Mesenchymal stem cell (in vitro differentiated cells and primary cell): Measurements from ENCODE around the gene TNPO2.

Experiments used
- DNase-seq: peaks from one replicate; pipeline ENCODE4 v3.0.0-alpha.2; 2013
- H2AFZ ChIP-seq: one replicate; pipeline ENCODE4 v1.6.1; 2013; ENCODE audit warnings: low read depth, mild to moderate bottlenecking, control low read depth, inconsistent platforms, low read length, moderate library complexity
- H2AK5ac ChIP-seq: 2 replicates; pipeline ENCODE4 v1.6.1; 2013; ENCODE audit warnings: low read length, moderate library complexity, mild to moderate bottlenecking, inconsistent platforms; ENCODE audit not compliant: severe bottlenecking
- H2BK120ac ChIP-seq: one replicate; pipeline ENCODE4 v1.6.1; 2013; ENCODE audit warnings: low read depth, mild to moderate bottlenecking, inconsistent platforms, low read length, moderate library complexity
- H2BK12ac ChIP-seq, 2 experiments: one replicate each; pipeline ENCODE4 v1.6.1; 2013; ENCODE audit warnings: inconsistent platforms in 2 of 2, low read length in 2 of 2, mild to moderate bottlenecking in 2 of 2, moderate library complexity in 2 of 2, control low read depth in 1 of 2
- H2BK15ac ChIP-seq: one replicate; pipeline ENCODE4 v1.6.1; 2013; ENCODE audit warnings: mild to moderate bottlenecking, low read depth, inconsistent platforms; ENCODE audit not compliant: poor library complexity, severe bottlenecking
- H2BK5ac ChIP-seq: 2 replicates; pipeline ENCODE4 v1.6.1; 2013; ENCODE audit warnings: low read depth, mild to moderate bottlenecking, low read length, control low read depth, inconsistent platforms; ENCODE audit not compliant: poor library complexity, severe bottlenecking
- H3K14ac ChIP-seq, 2 experiments: one replicate each; pipeline ENCODE4 v1.6.1; 2013; ENCODE audit warnings: inconsistent platforms in 2 of 2, low read length in 2 of 2, control low read depth in 1 of 2, mild to moderate bottlenecking in 1 of 2, moderate library complexity in 1 of 2
- H3K18ac ChIP-seq, 2 experiments: one replicate each; pipeline ENCODE4 v1.6.1; 2013; ENCODE audit warnings: inconsistent platforms in 2 of 2, low read length in 2 of 2, control low read depth in 1 of 2, low read depth in 1 of 2, mild to moderate bottlenecking in 1 of 2
- H3K23ac ChIP-seq, 2 experiments: one replicate each; pipeline ENCODE4 v1.6.1; 2013; ENCODE audit warnings: inconsistent platforms in 2 of 2, low read length in 2 of 2, mild to moderate bottlenecking in 2 of 2, moderate library complexity in 2 of 2, control low read depth in 1 of 2
- H3K27ac ChIP-seq: 2 replicates; pipeline ENCODE4 v1.5.1; 2013; ENCODE audit warnings: mild to moderate bottlenecking, moderate library complexity, low read length, control low read depth, inconsistent platforms; ENCODE audit not compliant: poor library complexity, severe bottlenecking
- H3K27me3 ChIP-seq, 2 experiments: 2 replicates each; pipeline versions ENCODE4 v1.6.1 to v1.7.0; 2013; ENCODE audit warnings: low read length in 2 of 2, mild to moderate bottlenecking in 2 of 2, moderate library complexity in 2 of 2, control low read depth in 1 of 2, inconsistent platforms in 1 of 2; ENCODE audit not compliant: control insufficient read depth in 1 of 2, insufficient read depth in 1 of 2
- H3K36me3 ChIP-seq, 2 experiments: 2 replicates each; pipeline versions ENCODE4 v1.6.1 to v1.7.0; 2013; ENCODE audit warnings: low read length in 2 of 2, control low read depth in 1 of 2, inconsistent platforms in 1 of 2, low read depth in 1 of 2, mild to moderate bottlenecking in 1 of 2; ENCODE audit not compliant: insufficient read depth in 2 of 2, control insufficient read depth in 1 of 2
- H3K4ac ChIP-seq, 2 experiments: one replicate each; pipeline ENCODE4 v1.6.1; 2013; ENCODE audit warnings: inconsistent platforms in 2 of 2, low read length in 2 of 2, mild to moderate bottlenecking in 2 of 2, moderate library complexity in 2 of 2, control low read depth in 1 of 2, low read depth in 1 of 2
- H3K4me1 ChIP-seq: 2 replicates; pipeline ENCODE4 v1.6.1; 2013; ENCODE audit warnings: low read depth, low read length, control low read depth; ENCODE audit not compliant: control insufficient read depth, insufficient read depth
- H3K4me2 ChIP-seq: 2 replicates; pipeline ENCODE4 v1.6.1; 2013; ENCODE audit warnings: low read length, mild to moderate bottlenecking, inconsistent platforms; ENCODE audit not compliant: poor library complexity, severe bottlenecking
- H3K4me3 ChIP-seq, 2 experiments: 2 replicates each; pipeline versions ENCODE4 v1.5.1 to v1.7.0; 2013; ENCODE audit warnings: low read length in 2 of 2, mild to moderate bottlenecking in 2 of 2, control low read depth in 1 of 2, low read depth in 1 of 2; ENCODE audit not compliant: insufficient read depth in 1 of 2
- H3K79me1 ChIP-seq: replicated peaks from 2 replicates; pipeline ENCODE4 v1.6.1; 2013; ENCODE audit warnings: mild to moderate bottlenecking, control low read depth, low read length, inconsistent platforms; ENCODE audit not compliant: poor library complexity, severe bottlenecking
- H3K9ac ChIP-seq: 2 replicates; pipeline ENCODE4 v1.7.0; 2013; ENCODE audit warnings: mild to moderate bottlenecking, low read length, moderate library complexity
- H3K9me3 ChIP-seq: 2 replicates; pipeline ENCODE4 v1.7.0; 2013; ENCODE audit warnings: mild to moderate bottlenecking, low read length; ENCODE audit not compliant: control insufficient read depth
- H4K8ac ChIP-seq: one replicate; pipeline ENCODE4 v1.6.1; 2013; ENCODE audit warnings: inconsistent platforms, mild to moderate bottlenecking, low read length, moderate library complexity
- H4K91ac ChIP-seq: one replicate; pipeline ENCODE4 v1.6.1; 2013; ENCODE audit warnings: mild to moderate bottlenecking, low read length, inconsistent platforms
- WGBS: methylation state at CpG from one replicate; pipeline ENCODE4 v1.1.7; 2013; ENCODE audit warnings: mixed read lengths; 5-methylcytosine and 5-hydroxymethylcytosine counted together

Gene TNPO2

GRCh38 chr19:12754465-12755196 lies 30.9 kb upstream of the TNPO2 start:
- 89% methylated on average over 50 of the region's 50 CpGs for WGBS
- H4K8ac ChIP-seq = no peak overlapping the region

GRCh38 chr19:12752056-12752781 lies 28.5 kb upstream of the TNPO2 start:
- Histone ChIP-seq H3K36me3 (peaks cover 12 to 18% of the 10 kb centered on the region in 2 experiments), H3K23ac (no peak overlapping the region), H2AK5ac (no peak overlapping the region), H3K18ac (no peak overlapping the region), H4K8ac (no peak overlapping the region), H3K4me1 (peaks cover 9% of the 10 kb centered on the region), H3K4me3 (no peak overlapping the region), H3K27me3 (peaks cover 37 to 38% of the 10 kb centered on the region in 2 experiments), H3K27ac (no peak overlapping the region), H3K9me3 (no peaks in the 10 kb centered on the region), H3K79me1 (no peaks in the 10 kb centered on the region), H2BK15ac (no peak overlapping the region), H3K9ac (no peak overlapping the region), H2BK5ac (no peak overlapping the region), H2BK120ac (no peak overlapping the region), H3K4me2 (no peak overlapping the region), H2AFZ (no peak overlapping the region), H2BK12ac (no peak overlapping the region), H4K91ac (no peak overlapping the region), H3K14ac (no peak overlapping the region), H3K4ac (no peak overlapping the region)
- WGBS = 77% methylated on average over 20 of the region's 23 CpGs
- DNase-seq = no peak

More at GRCh38 chr19:12754465-12755196, 30.9 kb upstream of the TNPO2 start:
- Histone ChIP-seq H3K14ac (no peak overlapping the region), H3K79me1 (no peaks in the 10 kb centered on the region), H2AFZ (no peak overlapping the region), H2BK5ac (no peak overlapping the region), H3K36me3 (no peaks in the 10 kb centered on the region), H4K91ac (no peak overlapping the region), H3K4me2 (no peak overlapping the region), H2AK5ac (no peak overlapping the region), H3K27me3 (peaks cover 35 to 37% of the 10 kb centered on the region in 2 experiments), H2BK15ac (no peak overlapping the region), H3K23ac (peak overlapping the region in 1 of 2 experiments; percentile 41), H3K4me3 (no peak overlapping the region), H3K18ac (no peak overlapping the region), H3K4ac (no peak overlapping the region), H3K4me1 (peaks cover 15% of the 10 kb centered on the region), H3K9me3 (no peaks in the 10 kb centered on the region), H3K9ac (no peak overlapping the region), H3K27ac (no peak overlapping the region), H2BK120ac (no peak overlapping the region), H2BK12ac (no peak overlapping the region)
- no peak for DNase-seq

- H3K27ac ChIP-seq = no peak within 1 kb of the TSS
- no peak within 1 kb of the TSS for H3K4me2 ChIP-seq
- H3K23ac ChIP-seq = no peak within 1 kb of the TSS
- peaks cover 16 to 22% of the 10 kb centered on the region in 2 experiments for H3K36me3 ChIP-seq
- no peak within 1 kb of the TSS for H4K91ac ChIP-seq
- H2BK12ac ChIP-seq = no peak within 1 kb of the TSS
- no peak within 1 kb of the TSS for H3K4me3 ChIP-seq
- no peak within 1 kb of the TSS for H2BK15ac ChIP-seq
- H2BK5ac ChIP-seq = no peak within 1 kb of the TSS
- peaks cover 37 to 38% of the 10 kb centered on the region in 2 experiments for H3K27me3 ChIP-seq
- no peak within 1 kb of the TSS for H3K14ac ChIP-seq
- H2AK5ac ChIP-seq = no peak within 1 kb of the TSS
- H4K8ac ChIP-seq = no peak within 1 kb of the TSS
- H3K9me3 ChIP-seq = no peaks in the 10 kb centered on the region
- no peak within 1 kb of the TSS for H3K4ac ChIP-seq
- no peak within 1 kb of the TSS for H2BK120ac ChIP-seq
- H3K18ac ChIP-seq = no peak within 1 kb of the TSS
- H3K4me1 ChIP-seq = peaks cover 9% of the 10 kb centered on the region
- H3K79me1 ChIP-seq = no peaks in the 10 kb centered on the region
- WGBS = 5% methylated on average over 9 of the region's 14 CpGs
- H2AFZ ChIP-seq = no peak within 1 kb of the TSS
- no peak for DNase-seq
- no peak within 1 kb of the TSS for H3K9ac ChIP-seq
Observed at GRCh38 chr19:12751635-12752034, 27.9 kb upstream of the TNPO2 start, which contains the start of gene BEST2. TSS of gene BEST2 (plus strand) at chr19:12751791. CDS start at chr19:12752593, 802 bp downstream.

GRCh38 chr19:12750851-12751250 lies 27.1 kb upstream of the TNPO2 start:
- no peak overlapping the region for H3K4me3 ChIP-seq
- H3K18ac ChIP-seq = no peak overlapping the region
- peaks cover 23 to 30% of the 10 kb centered on the region in 2 experiments for H3K36me3 ChIP-seq
- no peak overlapping the region for H2BK5ac ChIP-seq
- no peak overlapping the region for H2AK5ac ChIP-seq
- H3K4me2 ChIP-seq = no peak overlapping the region
- H2BK120ac ChIP-seq = no peak overlapping the region
- WGBS = 86% methylated on average over 9 of the region's 9 CpGs
- no peak overlapping the region for H2AFZ ChIP-seq
- DNase-seq = no peak
- no peak overlapping the region for H2BK12ac ChIP-seq
- no peak overlapping the region for H4K8ac ChIP-seq
- H2BK15ac ChIP-seq = no peak overlapping the region
- peaks cover 10% of the 10 kb centered on the region for H3K4me1 ChIP-seq
- no peak overlapping the region for H3K4ac ChIP-seq
- peaks cover 6% of the 10 kb centered on the region for H3K79me1 ChIP-seq
- H3K23ac ChIP-seq = no peak overlapping the region
- H3K27ac ChIP-seq = no peak overlapping the region
- H3K9me3 ChIP-seq = no peaks in the 10 kb centered on the region
- H3K14ac ChIP-seq = no peak overlapping the region
- no peak overlapping the region for H4K91ac ChIP-seq
- no peak overlapping the region for H3K9ac ChIP-seq
- peaks cover 37 to 38% of the 10 kb centered on the region in 2 experiments for H3K27me3 ChIP-seq
